Stimulated activated CD4-positive, alpha-beta T cell treated with anti-CD3 and anti-CD28 coated beads, Interleukin-4, amount 100 ng/mL, for 48 hours (primary cell): ENCODE measurements around the gene PHLPP2.

Experiments used
- DNase-seq, 2 donors: peaks; one replicate each; pipeline ENCODE4 v3.0.0-alpha.2; 2020; ENCODE audit warnings: low read depth in 2 of 2

The PHLPP2 gene

GRCh38 chr16:71669926-71670536, 54.5 kb downstream of the PHLPP2 start:
- no peak for DNase-seq

- DNase-seq, result no peak
These were observed 57.4 kb downstream of the PHLPP2 start for GRCh38 chr16:71666928-71667707.

GRCh38 chr16:71666264-71666663, 58.2 kb downstream of the PHLPP2 start:
- DNase-seq, result no peak

GRCh38 chr16:71659471-71659870, 65.0 kb downstream of the PHLPP2 start:
- no peak for DNase-seq

GRCh38 chr16:71658771-71659170, 65.7 kb downstream of the PHLPP2 start:
- DNase-seq, result no peak

- DNase-seq, result no peak
These were observed 74.8 kb downstream of the PHLPP2 start for GRCh38 chr16:71649704-71650103.

GRCh38 chr16:71648921-71649320, 75.6 kb downstream of the PHLPP2 start:
- no peak for DNase-seq

GRCh38 chr16:71648162-71648561, 76.3 kb downstream of the PHLPP2 start:
- no peak for DNase-seq

GRCh38 chr16:71647391-71647790, 77.1 kb downstream of the PHLPP2 start:
- DNase-seq, result no peak

- DNase-seq, result no peak
These were observed 79.1 kb downstream of the PHLPP2 start for GRCh38 chr16:71645450-71645849.

GRCh38 chr16:71637398-71637797, 87.1 kb downstream of the PHLPP2 start:
- DNase-seq, result no peak

- no peak for DNase-seq
These were observed 88.9 kb downstream of the PHLPP2 start for GRCh38 chr16:71635632-71636031.

GRCh38 chr16:71631776-71632175, 92.7 kb downstream of the PHLPP2 start:
- DNase-seq, result no peak

- no peak for DNase-seq
These were observed 93.7 kb downstream of the PHLPP2 start for GRCh38 chr16:71630808-71631207.

GRCh38 chr16:71629278-71630016, 95.1 kb downstream of the PHLPP2 start:
- no peak for DNase-seq

- DNase-seq, result no peak
These were observed 95.7 kb downstream of the PHLPP2 start for GRCh38 chr16:71628810-71629209.

GRCh38 chr16:71627731-71628181, 96.7 kb downstream of the PHLPP2 start:
- no peak for DNase-seq

- no peak for DNase-seq
These were observed 97.7 kb downstream of the PHLPP2 start for GRCh38 chr16:71626858-71627213.

GRCh38 chr16:71626018-71626857, 98.3 kb downstream of the PHLPP2 start, which contains the start of gene MARVELD3:
Gene MARVELD3 (plus strand): TSS chr16:71626184. CDS start chr16:71626230, 46 bp downstream.
- DNase-seq, result peak in 1 of 2 donors; percentile 20

- DNase-seq, result no peak
These were observed 99.2 kb downstream of the PHLPP2 start for GRCh38 chr16:71625113-71625850.

GRCh38 chr16:71623597-71623996, 100.9 kb downstream of the PHLPP2 start:
- DNase-seq, result no peak
